ENCODE measurements around the gene ORM2. TPM values are rescaled to one million over a fixed set of nuclear protein-coding genes. Genes with fewer than 3 reads are reported as not detected.

ORM2 gene
- polyA plus RNA-seq, 3 donors: 0.30 to 0.33 TPM; not detected in 1

DNA sequence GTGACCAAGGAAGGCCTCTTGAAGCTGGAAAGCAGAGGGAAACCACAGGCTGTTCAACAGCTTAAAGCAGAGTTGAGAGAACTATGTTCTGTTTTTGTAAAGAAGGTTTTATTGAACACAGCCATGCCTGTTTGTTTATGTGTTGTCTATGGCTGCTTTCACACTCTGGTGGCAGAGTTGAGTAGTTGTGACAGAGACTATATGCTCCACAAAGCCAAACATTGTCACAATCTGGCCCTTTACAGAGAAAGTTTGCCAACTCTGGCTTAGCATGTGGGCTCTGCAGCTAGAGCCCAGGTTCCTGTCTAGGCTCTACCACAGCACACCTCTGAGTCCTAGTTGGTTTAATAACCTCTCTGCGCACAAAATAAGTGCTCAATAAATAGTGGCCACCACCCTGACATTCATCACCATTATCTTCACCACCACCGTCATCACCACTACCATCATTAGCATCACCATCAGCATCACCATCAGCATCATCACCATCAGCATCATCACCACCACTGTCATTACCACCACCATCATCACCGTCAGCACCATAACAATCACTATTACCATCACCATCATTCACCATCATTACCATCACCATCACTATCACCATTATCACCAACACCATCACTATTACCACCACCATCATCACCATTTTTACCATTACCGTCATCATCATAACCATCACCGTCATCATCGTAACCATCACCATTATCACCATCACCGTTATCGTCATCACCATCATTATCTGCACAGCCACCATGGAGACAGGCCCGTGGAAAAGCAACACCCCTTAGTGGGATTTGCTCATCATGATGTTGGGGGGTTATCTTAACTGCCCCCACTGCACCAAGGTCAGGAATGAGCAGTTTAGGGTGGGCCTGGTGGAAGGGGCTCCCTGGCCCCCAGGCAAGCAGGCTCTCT, 39.8 kb downstream of the ORM2 start:
- Mint-ChIP-seq H3K4me3 (no peak overlapping the region), H3K36me3 (peaks cover 72 to 86% of the 10 kb centered on the region in 2 donors), H3K27ac (peak overlapping the region; percentile 1 to 99 (median 40)), H3K4me1 (peaks cover 92% of the 10 kb centered on the region), H3K9me3 (peaks cover 0 to 5% (median 0%) of the 10 kb centered on the region in 7 donors), H3K27me3 (ENCODE audit: low read depth in 3 of 3) (no peaks in the 10 kb centered on the region)
- no peaks in the 10 kb centered on the region for H3K27me3 ChIP-seq (ENCODE audit: control insufficient read depth in 2 of 2, insufficient read depth in 2 of 2, low read length in 2 of 2)
- WGBS (ENCODE audit: insufficient coverage): 100% methylated on average over 3 of the region's 9 CpGs
- peaks cover 68% of the 10 kb centered on the region for H3K79me2 ChIP-seq (ENCODE audit: insufficient read depth, low read length)
- no peaks in the 10 kb centered on the region for H3K9me3 ChIP-seq (replicated peaks in 1 of 2; ENCODE audit: control insufficient read depth in 1 of 2, insufficient read depth in 1 of 2, low read length in 2 of 2)
- peak overlapping the region; percentile 85 to 86 for H3K27ac ChIP-seq (ENCODE audit: low read depth in 1 of 2, low read length in 2 of 2)
- TF ChIP-seq, protein P1, sequence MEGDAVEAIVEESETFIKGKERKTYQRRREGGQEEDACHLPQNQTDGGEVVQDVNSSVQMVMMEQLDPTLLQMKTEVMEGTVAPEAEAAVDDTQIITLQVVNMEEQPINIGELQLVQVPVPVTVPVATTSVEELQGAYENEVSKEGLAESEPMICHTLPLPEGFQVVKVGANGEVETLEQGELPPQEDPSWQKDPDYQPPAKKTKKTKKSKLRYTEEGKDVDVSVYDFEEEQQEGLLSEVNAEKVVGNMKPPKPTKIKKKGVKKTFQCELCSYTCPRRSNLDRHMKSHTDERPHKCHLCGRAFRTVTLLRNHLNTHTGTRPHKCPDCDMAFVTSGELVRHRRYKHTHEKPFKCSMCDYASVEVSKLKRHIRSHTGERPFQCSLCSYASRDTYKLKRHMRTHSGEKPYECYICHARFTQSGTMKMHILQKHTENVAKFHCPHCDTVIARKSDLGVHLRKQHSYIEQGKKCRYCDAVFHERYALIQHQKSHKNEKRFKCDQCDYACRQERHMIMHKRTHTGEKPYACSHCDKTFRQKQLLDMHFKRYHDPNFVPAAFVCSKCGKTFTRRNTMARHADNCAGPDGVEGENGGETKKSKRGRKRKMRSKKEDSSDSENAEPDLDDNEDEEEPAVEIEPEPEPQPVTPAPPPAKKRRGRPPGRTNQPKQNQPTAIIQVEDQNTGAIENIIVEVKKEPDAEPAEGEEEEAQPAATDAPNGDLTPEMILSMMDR (IDR thresholded peaks at IDR 0.05): no peak
- H3K4me2 ChIP-seq (replicated peaks; ENCODE audit: extremely low read depth, low read length, poor library complexity, severe bottlenecking): no peak overlapping the region
- H4K20me1 ChIP-seq (ENCODE audit: insufficient read depth, low read length): peaks cover 6% of the 10 kb centered on the region
- H3K9ac ChIP-seq (ENCODE audit: insufficient read depth, low read length, poor library complexity, severe bottlenecking): no peak overlapping the region
- H2AFZ ChIP-seq (ENCODE audit: insufficient read depth, low read depth, low read length, poor library complexity, severe bottlenecking): no peak overlapping the region
- peaks cover 65 to 77% of the 10 kb centered on the region in 2 donors for H3K36me3 ChIP-seq (replicated peaks in 1 of 2; ENCODE audit: control insufficient read depth in 1 of 2, insufficient read depth in 2 of 2, low read length in 2 of 2)
- H3K4me1 ChIP-seq (ENCODE audit: control insufficient read depth in 1 of 2, insufficient read depth in 2 of 2, low read length in 2 of 2): peaks cover 98 to 99% of the 10 kb centered on the region in 2 donors
- no peak for DNase-seq
- H3K4me3 ChIP-seq (replicated peaks in 1 of 3; ENCODE audit: low read depth in 2 of 3, low read length in 3 of 3): no peak overlapping the region
- intact Hi-C loops (cut with micrococcal nuclease): no loop called here

DNA sequence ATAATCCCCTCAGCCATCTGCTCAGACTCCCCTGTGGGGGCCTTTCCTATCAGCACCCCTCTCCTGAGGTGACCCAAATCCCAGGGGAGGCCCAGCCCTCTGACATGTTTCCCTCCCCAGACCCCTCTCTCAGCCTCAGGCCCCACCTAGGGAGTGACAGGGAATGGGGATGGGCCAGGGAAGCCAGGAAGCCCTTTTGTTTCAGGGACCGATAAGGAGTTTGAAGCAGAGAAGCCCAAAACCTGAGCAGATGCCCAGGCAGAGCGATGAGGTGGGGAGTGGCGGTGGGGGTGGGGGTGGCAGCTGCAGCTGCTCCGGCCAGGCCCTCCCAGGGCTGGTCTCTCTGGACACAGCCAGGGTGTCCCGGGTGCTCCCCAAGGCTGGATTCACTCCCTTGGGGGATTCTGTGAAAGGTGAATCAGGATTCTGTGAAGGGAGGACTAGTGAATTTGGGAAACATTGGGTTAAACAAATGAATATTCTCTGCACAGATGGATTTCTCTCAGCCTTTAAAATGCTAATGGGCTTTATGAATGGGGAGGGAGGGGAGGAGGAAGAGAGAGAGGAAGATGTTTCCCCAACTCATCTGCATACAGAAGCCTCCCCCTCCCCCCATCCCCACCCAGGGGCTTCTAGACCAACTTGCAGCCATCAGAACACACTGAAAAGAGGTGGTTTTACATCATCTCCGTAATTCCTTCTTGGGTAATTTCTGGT, 40.7 kb downstream of the ORM2 start:
- TF ChIP-seq, protein P1 (IDR thresholded peaks at IDR 0.05): no peak
- H3K27me3 Mint-ChIP-seq (ENCODE audit: low read depth in 3 of 3): no peaks in the 10 kb centered on the region
- peaks cover 58 to 79% of the 10 kb centered on the region in 2 donors for H3K36me3 ChIP-seq (replicated peaks in 1 of 2; ENCODE audit: control insufficient read depth in 1 of 2, insufficient read depth in 2 of 2, low read length in 2 of 2)
- H3K4me2 ChIP-seq (replicated peaks; ENCODE audit: extremely low read depth, low read length, poor library complexity, severe bottlenecking): peak overlapping the region; percentile 68
- peaks cover 0 to 2% (median 0%) of the 10 kb centered on the region in 7 donors for H3K9me3 Mint-ChIP-seq
- H3K4me3 Mint-ChIP-seq: no peak overlapping the region
- no peak overlapping the region for H2AFZ ChIP-seq (ENCODE audit: insufficient read depth, low read depth, low read length, poor library complexity, severe bottlenecking)
- H3K4me3 ChIP-seq (replicated peaks in 1 of 3; ENCODE audit: low read depth in 2 of 3, low read length in 3 of 3): peak overlapping the region in 1 of 3 experiments; percentile 66
- peaks cover 6% of the 10 kb centered on the region for H4K20me1 ChIP-seq (ENCODE audit: insufficient read depth, low read length)
- no peak overlapping the region for H3K9ac ChIP-seq (ENCODE audit: insufficient read depth, low read length, poor library complexity, severe bottlenecking)
- H3K27ac Mint-ChIP-seq: peak overlapping the region; percentile 80 to 99 (median 97)
- intact Hi-C loops (cut with micrococcal nuclease): no loop called here
- peaks cover 72% of the 10 kb centered on the region for H3K79me2 ChIP-seq (ENCODE audit: insufficient read depth, low read length)
- H3K36me3 Mint-ChIP-seq: peaks cover 74 to 87% of the 10 kb centered on the region in 2 donors
- H3K27ac ChIP-seq (ENCODE audit: low read depth in 1 of 2, low read length in 2 of 2): peak overlapping the region; percentile 85 to 86
- peaks cover 98 to 99% of the 10 kb centered on the region in 2 donors for H3K4me1 ChIP-seq (ENCODE audit: control insufficient read depth in 1 of 2, insufficient read depth in 2 of 2, low read length in 2 of 2)
- H3K4me1 Mint-ChIP-seq: peaks cover 93% of the 10 kb centered on the region
- no peaks in the 10 kb centered on the region for H3K9me3 ChIP-seq (replicated peaks in 1 of 2; ENCODE audit: control insufficient read depth in 1 of 2, insufficient read depth in 1 of 2, low read length in 2 of 2)
- no peaks in the 10 kb centered on the region for H3K27me3 ChIP-seq (ENCODE audit: control insufficient read depth in 2 of 2, insufficient read depth in 2 of 2, low read length in 2 of 2)
- 97% methylated on average over 5 of the region's 6 CpGs for WGBS (ENCODE audit: insufficient coverage)
- no peak for DNase-seq

All from CD14-positive monocyte (primary cell).